HG03565 (cell line): ENCODE data around the gene BMERB1.

Source experiments
- ATAC-seq: cut with Tn5 transposase; IDR thresholded peaks from one replicate; pipeline ENCODE4 v1.9.1; 2021; ENCODE audit warnings: mild to moderate bottlenecking, moderate library complexity; ENCODE audit not compliant: unreplicated experiment

The BMERB1 gene

GRCh38 chr16:15581127-15581815, 146.9 kb downstream of the BMERB1 start:
- ATAC-seq = no peak

GRCh38 chr16:15583526-15583925, 149.1 kb downstream of the BMERB1 start:
- no peak for ATAC-seq

GRCh38 chr16:15585956-15586355, 151.6 kb downstream of the BMERB1 start:
- ATAC-seq = no peak

GRCh38 chr16:15586716-15587115, 152.3 kb downstream of the BMERB1 start:
- no peak for ATAC-seq

GRCh38 chr16:15587152-15587825, 152.9 kb downstream of the BMERB1 start:
- no peak for ATAC-seq

GRCh38 chr16:15592324-15592723, 157.9 kb downstream of the BMERB1 start:
- no peak for ATAC-seq

- ATAC-seq = no peak
Measured at GRCh38 chr16:15593235-15593634, 158.8 kb downstream of the BMERB1 start.

GRCh38 chr16:15594711-15595320, 160.4 kb downstream of the BMERB1 start:
- no peak for ATAC-seq

GRCh38 chr16:15597135-15597534, 162.7 kb downstream of the BMERB1 start:
- no peak for ATAC-seq

GRCh38 chr16:15597822-15598647, 163.6 kb downstream of the BMERB1 start:
- ATAC-seq = no peak

- no peak for ATAC-seq
Measured at GRCh38 chr16:15598648-15599190, 164.3 kb downstream of the BMERB1 start.

GRCh38 chr16:15599303-15600070, 165.1 kb downstream of the BMERB1 start:
- ATAC-seq = no peak

GRCh38 chr16:15601212-15601879, 167.0 kb downstream of the BMERB1 start:
- ATAC-seq = no peak

GRCh38 chr16:15602285-15603044, 168.1 kb downstream of the BMERB1 start:
- no peak for ATAC-seq

GRCh38 chr16:15604460-15605440, 170.4 kb downstream of the BMERB1 start:
- no peak for ATAC-seq

GRCh38 chr16:15605839-15606517, 171.6 kb downstream of the BMERB1 start:
- no peak for ATAC-seq

- ATAC-seq = no peak
Measured at GRCh38 chr16:15606518-15607220, 172.3 kb downstream of the BMERB1 start.
